Neural cell (in vitro differentiated cells): ENCODE measurements around the gene POPDC2.

Source experiments
- EP300 ChIP-seq: fragments of 450-650 bp; conservative IDR thresholded peaks from 2 replicates; pipeline ENCODE4 v1.6.1; 2014; ENCODE audit warnings: antibody characterized with exemption, mild to moderate bottlenecking, moderate library complexity; ENCODE audit not compliant: poor library complexity, severe bottlenecking
- EZH2 ChIP-seq: fragments of 200-600, 300-800 bp; shearing (Covaris generic), sonication (generic); IDR thresholded peaks from 2 replicates; pipeline ENCODE4 v1.6.1; 2014; ENCODE audit warnings: antibody characterized with exemption, low read length, borderline replicate concordance, mild to moderate bottlenecking; ENCODE audit not compliant: insufficient read depth, poor library complexity, severe bottlenecking
- MXI1 ChIP-seq: fragments of 450-650 bp; conservative IDR thresholded peaks from 2 replicates; pipeline ENCODE4 v1.6.1; 2014; ENCODE audit warnings: antibody characterized with exemption, mild to moderate bottlenecking; ENCODE audit not compliant: poor library complexity, severe bottlenecking
- POLR2AphosphoS5 ChIP-seq: IDR thresholded peaks from 2 replicates; pipeline ENCODE4 v1.6.1; 2012
- RAD21 ChIP-seq: fragments of 450-650 bp; conservative IDR thresholded peaks from 2 replicates; pipeline ENCODE4 v1.6.1; 2014; ENCODE audit warnings: antibody characterized with exemption, mild to moderate bottlenecking, moderate library complexity
- SMC3 ChIP-seq: fragments of 450-650 bp; conservative IDR thresholded peaks from 2 replicates; pipeline ENCODE4 v1.6.1; 2014; ENCODE audit warnings: antibody characterized with exemption, mild to moderate bottlenecking, moderate library complexity; ENCODE audit not compliant: poor library complexity
- TAF1 ChIP-seq: IDR thresholded peaks from 2 replicates; pipeline ENCODE4 v1.6.1; 2012; ENCODE audit warnings: low read depth
- TF ChIP-seq, protein P1 (sequence below): fragments of 450-650 bp; IDR thresholded peaks from 2 replicates; pipeline ENCODE4 v1.5.1; 2014; ENCODE audit warnings: antibody characterized with exemption, mild to moderate bottlenecking, moderate library complexity; ENCODE audit not compliant: poor library complexity, severe bottlenecking
- TF ChIP-seq, protein P2 (sequence below): IDR thresholded peaks from 2 replicates; pipeline ENCODE4 v1.6.1; 2012; ENCODE audit warnings: borderline replicate concordance

DNA sequence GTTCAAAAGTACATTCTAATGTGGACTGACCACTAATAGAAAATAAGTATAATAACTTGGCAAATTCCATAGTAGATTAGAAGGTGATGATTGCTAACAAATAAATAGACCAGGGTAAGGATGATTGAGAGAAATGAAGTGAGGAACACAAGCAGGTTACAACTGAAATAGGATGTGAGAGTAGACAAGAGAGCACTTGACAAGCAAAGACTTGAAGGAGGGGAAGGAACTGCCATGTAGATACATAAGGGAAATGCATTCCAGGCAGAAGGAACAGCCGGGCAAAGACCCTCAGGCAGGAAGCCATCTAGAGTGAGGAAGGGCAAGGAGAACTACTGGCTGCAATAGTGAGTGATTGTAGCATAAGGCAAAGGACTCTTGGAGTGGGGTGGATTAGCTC, 57.7 kb downstream of the POPDC2 start:
- TF ChIP-seq, protein P1, sequence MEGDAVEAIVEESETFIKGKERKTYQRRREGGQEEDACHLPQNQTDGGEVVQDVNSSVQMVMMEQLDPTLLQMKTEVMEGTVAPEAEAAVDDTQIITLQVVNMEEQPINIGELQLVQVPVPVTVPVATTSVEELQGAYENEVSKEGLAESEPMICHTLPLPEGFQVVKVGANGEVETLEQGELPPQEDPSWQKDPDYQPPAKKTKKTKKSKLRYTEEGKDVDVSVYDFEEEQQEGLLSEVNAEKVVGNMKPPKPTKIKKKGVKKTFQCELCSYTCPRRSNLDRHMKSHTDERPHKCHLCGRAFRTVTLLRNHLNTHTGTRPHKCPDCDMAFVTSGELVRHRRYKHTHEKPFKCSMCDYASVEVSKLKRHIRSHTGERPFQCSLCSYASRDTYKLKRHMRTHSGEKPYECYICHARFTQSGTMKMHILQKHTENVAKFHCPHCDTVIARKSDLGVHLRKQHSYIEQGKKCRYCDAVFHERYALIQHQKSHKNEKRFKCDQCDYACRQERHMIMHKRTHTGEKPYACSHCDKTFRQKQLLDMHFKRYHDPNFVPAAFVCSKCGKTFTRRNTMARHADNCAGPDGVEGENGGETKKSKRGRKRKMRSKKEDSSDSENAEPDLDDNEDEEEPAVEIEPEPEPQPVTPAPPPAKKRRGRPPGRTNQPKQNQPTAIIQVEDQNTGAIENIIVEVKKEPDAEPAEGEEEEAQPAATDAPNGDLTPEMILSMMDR = no peak
- TF ChIP-seq EZH2 (no peak), EP300 (no peak), TAF1 (no peak), POLR2AphosphoS5 (no peak), MXI1 (no peak), RAD21 (no peak), SMC3 (no peak)
- TF ChIP-seq, protein P2, sequence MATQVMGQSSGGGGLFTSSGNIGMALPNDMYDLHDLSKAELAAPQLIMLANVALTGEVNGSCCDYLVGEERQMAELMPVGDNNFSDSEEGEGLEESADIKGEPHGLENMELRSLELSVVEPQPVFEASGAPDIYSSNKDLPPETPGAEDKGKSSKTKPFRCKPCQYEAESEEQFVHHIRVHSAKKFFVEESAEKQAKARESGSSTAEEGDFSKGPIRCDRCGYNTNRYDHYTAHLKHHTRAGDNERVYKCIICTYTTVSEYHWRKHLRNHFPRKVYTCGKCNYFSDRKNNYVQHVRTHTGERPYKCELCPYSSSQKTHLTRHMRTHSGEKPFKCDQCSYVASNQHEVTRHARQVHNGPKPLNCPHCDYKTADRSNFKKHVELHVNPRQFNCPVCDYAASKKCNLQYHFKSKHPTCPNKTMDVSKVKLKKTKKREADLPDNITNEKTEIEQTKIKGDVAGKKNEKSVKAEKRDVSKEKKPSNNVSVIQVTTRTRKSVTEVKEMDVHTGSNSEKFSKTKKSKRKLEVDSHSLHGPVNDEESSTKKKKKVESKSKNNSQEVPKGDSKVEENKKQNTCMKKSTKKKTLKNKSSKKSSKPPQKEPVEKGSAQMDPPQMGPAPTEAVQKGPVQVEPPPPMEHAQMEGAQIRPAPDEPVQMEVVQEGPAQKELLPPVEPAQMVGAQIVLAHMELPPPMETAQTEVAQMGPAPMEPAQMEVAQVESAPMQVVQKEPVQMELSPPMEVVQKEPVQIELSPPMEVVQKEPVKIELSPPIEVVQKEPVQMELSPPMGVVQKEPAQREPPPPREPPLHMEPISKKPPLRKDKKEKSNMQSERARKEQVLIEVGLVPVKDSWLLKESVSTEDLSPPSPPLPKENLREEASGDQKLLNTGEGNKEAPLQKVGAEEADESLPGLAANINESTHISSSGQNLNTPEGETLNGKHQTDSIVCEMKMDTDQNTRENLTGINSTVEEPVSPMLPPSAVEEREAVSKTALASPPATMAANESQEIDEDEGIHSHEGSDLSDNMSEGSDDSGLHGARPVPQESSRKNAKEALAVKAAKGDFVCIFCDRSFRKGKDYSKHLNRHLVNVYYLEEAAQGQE = no peak
